K562 (cell line): Measurements from ENCODE around the gene TMEM214. TPM values are rescaled to one million over a fixed set of nuclear protein-coding genes. Genes with fewer than 3 reads are reported as not detected.

ENCODE experiments used
- ATAC-seq: fragments of 200-7000 bp; cut with Tn5 transposase; 3 replicates; pipeline ENCODE4 v1.9.1; 2020; ENCODE audit warnings: moderate library complexity
- BruUV-seq: library from RNA; stranded (reverse); fragments of 400-500 nt; replicated peaks from 2 replicates; lab custom pipeline; 2021; lab: Mats Ljungman, UMichigan
- CTCF ChIA-PET: fragments of 300-600 bp; formaldehyde crosslinking; extraction: SDS; loops from one replicate; lab custom pipeline; 2021; ENCODE audit warnings: low intra/inter-chr PET ratio; lab: Yijun Ruan, JAX
- POLR2A ChIA-PET: fragments of 300-600, 350-650 bp; sonication (Branson Sonifier 250); formaldehyde crosslinking; extraction: SDS; loops from one replicate; lab custom pipeline; 2021; ENCODE audit warnings: antibody characterized with exemption, inconsistent platforms; lab: Yijun Ruan, JAX
- DNase-seq, 4 experiments: peaks; one replicate each; pipeline versions ENCODE4 v3.0.0 to v3.0.0-alpha.2; 2011 to 2018; ENCODE audit warnings: low spot score in 3 of 4, mixed read lengths in 3 of 4; ENCODE audit errors: extremely low read depth in 1 of 4
- FAIRE-seq: peaks from 2 replicates; lab custom pipeline; 2011; peaks lifted over from hg19 to GRCh38; lab: Jason Lieb, UNC
- H2AFZ ChIP-seq: 2 replicates; pipeline ENCODE4 v1.6.0; 2011; ENCODE audit warnings: low read depth, low read length, control low read depth, inconsistent platforms
- H3K27ac ChIP-seq: fragments of 200-600 bp; 3 replicates; pipeline ENCODE4 v1.8.0; 2011; ENCODE audit warnings: low read depth, mild to moderate bottlenecking, control low read depth, inconsistent platforms, low read length, moderate library complexity, mixed read lengths; ENCODE audit errors: extremely low read depth
- H3K27me3 ChIP-seq, 2 experiments: fragments of 300-600 bp in 1 of 2; 2 replicates in 1 of 2; 3 replicates in 1 of 2; pipeline versions ENCODE4 v1.6.0 to v1.8.0; 2011; ENCODE audit warnings: inconsistent platforms in 2 of 2, low read length in 2 of 2, mild to moderate bottlenecking in 1 of 2, mixed read lengths in 1 of 2, moderate library complexity in 1 of 2; ENCODE audit not compliant: control insufficient read depth in 2 of 2, insufficient read depth in 2 of 2
- H3K36me3 ChIP-seq: fragments of 300-600 bp; 3 replicates; pipeline ENCODE4 v1.8.0; 2011; ENCODE audit warnings: mild to moderate bottlenecking, low read length, inconsistent platforms; ENCODE audit not compliant: control insufficient read depth, insufficient read depth
- H3K4me1 ChIP-seq, 2 experiments: fragments of 200-600 bp in 1 of 2; replicated peaks in 1 of 2; 2 replicates in 1 of 2; 3 replicates in 1 of 2; pipeline versions ENCODE4 v1.5.1 to v1.8.0; 2011; ENCODE audit warnings: inconsistent platforms in 2 of 2, low read length in 2 of 2, mild to moderate bottlenecking in 1 of 2, mixed read lengths in 1 of 2, moderate library complexity in 1 of 2; ENCODE audit not compliant: control insufficient read depth in 2 of 2, insufficient read depth in 2 of 2
- H3K4me2 ChIP-seq: 2 replicates; pipeline ENCODE4 v1.6.1; 2011; ENCODE audit warnings: low read length, control low read depth, inconsistent platforms, mixed read lengths; ENCODE audit not compliant: insufficient read depth
- H3K4me3 ChIP-seq: fragments of 200-600 bp; sonication (generic), shearing (Covaris generic); 2 replicates; pipeline ENCODE4 v1.5.1; 2016; ENCODE audit warnings: control low read depth, inconsistent platforms
- H3K79me2 ChIP-seq: fragments of 200-600 bp; 3 replicates; pipeline ENCODE4 v1.8.0; 2011; ENCODE audit warnings: low read length, inconsistent platforms; ENCODE audit not compliant: control insufficient read depth, insufficient read depth
- H3K9ac ChIP-seq, 2 experiments: 2 replicates each; pipeline versions ENCODE4 v1.6.0 to v1.6.1; 2011; ENCODE audit warnings: low read depth in 2 of 2, low read length in 2 of 2, control low read depth in 1 of 2, inconsistent platforms in 1 of 2, mild to moderate bottlenecking in 1 of 2, mixed read lengths in 1 of 2; ENCODE audit not compliant: insufficient read depth in 1 of 2
- H3K9me1 ChIP-seq: one replicate; pipeline ENCODE4 v1.6.0; 2011; ENCODE audit warnings: inconsistent platforms, mild to moderate bottlenecking, low read length, moderate library complexity; ENCODE audit not compliant: control insufficient read depth, insufficient read depth
- H3K9me3 ChIP-seq: replicated peaks from 2 replicates; pipeline ENCODE4 v1.5.1; 2011; ENCODE audit warnings: low read depth, low read length, inconsistent platforms; ENCODE audit not compliant: control insufficient read depth, insufficient read depth
- H4K20me1 ChIP-seq: replicated peaks from 2 replicates; pipeline ENCODE4 v1.6.1; 2011; ENCODE audit warnings: low read length, inconsistent platforms, mixed read lengths; ENCODE audit not compliant: control insufficient read depth, insufficient read depth
- ILF3 ChIP-seq: fragments of 450-650 bp; IDR thresholded peaks from 2 replicates; pipeline ENCODE4 v1.6.1; 2018; ENCODE audit warnings: antibody characterized with exemption, mild to moderate bottlenecking, moderate library complexity, borderline replicate concordance
- MIER1 ChIP-seq: fragments of 450-650 bp; IDR thresholded peaks from 2 replicates; pipeline ENCODE4 v1.6.1; 2016; ENCODE audit warnings: antibody characterized with exemption, mild to moderate bottlenecking, low read depth
- PHB ChIP-seq: fragments of 250-450 bp; sonication (Bioruptor Pico); IDR thresholded peaks from 2 replicates; pipeline ENCODE4 v1.5.0; 2021
- RBM34 ChIP-seq: fragments of 200-400 bp; formaldehyde crosslinking; IDR thresholded peaks from 2 replicates; pipeline ENCODE4 v1.6.1; 2018; ENCODE audit warnings: low read length, borderline replicate concordance; ENCODE audit not compliant: insufficient read depth
- SMAD3 ChIP-seq: fragments of 450-650 bp; formaldehyde crosslinking; conservative IDR thresholded peaks from 2 replicates; pipeline ENCODE4 v1.4.0; 2020; ENCODE audit warnings: mild to moderate bottlenecking
- SRF ChIP-seq, 2 experiments: fragments of 250-450, 450-650 bp in 1 of 2; sonication (Bioruptor Pico) in 1 of 2; sonication (generic) in 1 of 2; formaldehyde crosslinking; IDR thresholded peaks; 2 replicates each; pipeline versions ENCODE4 v1.5.0 to v1.5.1; 2020 to 2022; ENCODE audit warnings: mild to moderate bottlenecking in 1 of 2, missing genetic modification reagents in 1 of 2
- ZFX ChIP-seq: sonication (generic); formaldehyde crosslinking; IDR thresholded peaks from 2 replicates; pipeline ENCODE4 v1.8.0; 2022; ENCODE audit warnings: mild to moderate bottlenecking, missing genetic modification reagents, moderate library complexity
- ZNF212 ChIP-seq: fragments of 450-650 bp; formaldehyde crosslinking; IDR thresholded peaks from 2 replicates; pipeline ENCODE4 v1.4.0; 2020; ENCODE audit warnings: mild to moderate bottlenecking
- ZNF384 ChIP-seq: IDR thresholded peaks from 2 replicates; pipeline ENCODE4 v1.6.1; 2012; ENCODE audit warnings: low read depth, low read length, improper control_type of control experiment
- ZNF586 ChIP-seq: fragments of 450-650 bp; formaldehyde crosslinking; conservative IDR thresholded peaks from 2 replicates; pipeline ENCODE4 v1.4.0; 2020; ENCODE audit warnings: mild to moderate bottlenecking, moderate library complexity
- ZNF589 ChIP-seq: fragments of 200-800 bp; sonication (Bioruptor generic); IDR thresholded peaks from 2 replicates; pipeline ENCODE4 v1.6.1; 2016; ENCODE audit warnings: low read depth, missing genetic modification characterization, missing compliant biosample characterization
- ZNF780A ChIP-seq: fragments of 250-450 bp; sonication (Bioruptor Pico); IDR thresholded peaks from 2 replicates; pipeline ENCODE4 v1.5.0; 2021; ENCODE audit warnings: mild to moderate bottlenecking
- WGBS: fragments of 100-300 bp; shearing (Covaris generic); methylation state at CpG from one replicate; pipeline ENCODE4 v1.1.6; 2016; ENCODE audit warnings: low coverage, mixed read lengths; ENCODE audit not compliant: insufficient coverage; ENCODE audit errors: missing lambda C conversion rate; 5-methylcytosine and 5-hydroxymethylcytosine counted together
- in situ Hi-C: fragments of 300-500 bp; cut with MboI; formaldehyde crosslinking; loops from 4 replicates; pipeline ENCODE4 v1.15.0; 2018; ENCODE audit warnings: inconsistent platforms, mixed read lengths
- intact Hi-C: fragments of 100-400 bp; cut with micrococcal nuclease; formaldehyde crosslinking; loops from 2 replicates; pipeline ENCODE4 v1.14.2; 2022
- polyA plus RNA-seq, 8 experiments: library from polyadenylated mRNA; depleted of rRNA in 4 of 8; stranded (reverse) in 5 of 8; unstranded in 3 of 8; fragments of >200 nt; fragmentation: Nextera tagmentation in 2 of 8; fragmentation: Illumina TruSeq in 1 of 8; extraction: Ambion mirVana in 2 of 8; extraction: Trizol in 1 of 8; gene quantifications; 2 replicates each; pipeline versions ENCODE4 v1.2.1 to v1.2.3, GENCODE V29; 2011 to 2014; ENCODE audit warnings: inconsistent platforms in 1 of 8, missing spikeins in 1 of 8
- total RNA-seq, 7 experiments: library from RNA; depleted of rRNA in 6 of 7; stranded (reverse); fragments of >200 nt in 6 of 7; fragmentation: Illumina TruSeq in 2 of 7; extraction: Trizol in 2 of 7; gene quantifications; 2 replicates each; pipeline versions ENCODE4 v1.2.1 to v1.2.3, GENCODE V29; 2011 to 2021; ENCODE audit warnings: low replicate concordance in 1 of 7
- TF ChIP-seq, protein P1 (sequence below): fragments of 450-650 bp; formaldehyde crosslinking; IDR thresholded peaks from 2 replicates; pipeline ENCODE4 v1.4.0; 2022; ENCODE audit warnings: missing genetic modification characterization
- TF ChIP-seq, protein P2 (sequence below): fragments of 450-650 bp; IDR thresholded peaks from 2 replicates; pipeline ENCODE4 v1.6.1; 2017; ENCODE audit warnings: antibody characterized with exemption, mild to moderate bottlenecking

TMEM214 gene
- total and polyA plus RNA-seq, 9 of the 15 experiments (the other 6 are each of a cell fraction or from before 2014, with no cell fraction given) = 11.4 to 81.4 (median 44.1) TPM

DNA sequence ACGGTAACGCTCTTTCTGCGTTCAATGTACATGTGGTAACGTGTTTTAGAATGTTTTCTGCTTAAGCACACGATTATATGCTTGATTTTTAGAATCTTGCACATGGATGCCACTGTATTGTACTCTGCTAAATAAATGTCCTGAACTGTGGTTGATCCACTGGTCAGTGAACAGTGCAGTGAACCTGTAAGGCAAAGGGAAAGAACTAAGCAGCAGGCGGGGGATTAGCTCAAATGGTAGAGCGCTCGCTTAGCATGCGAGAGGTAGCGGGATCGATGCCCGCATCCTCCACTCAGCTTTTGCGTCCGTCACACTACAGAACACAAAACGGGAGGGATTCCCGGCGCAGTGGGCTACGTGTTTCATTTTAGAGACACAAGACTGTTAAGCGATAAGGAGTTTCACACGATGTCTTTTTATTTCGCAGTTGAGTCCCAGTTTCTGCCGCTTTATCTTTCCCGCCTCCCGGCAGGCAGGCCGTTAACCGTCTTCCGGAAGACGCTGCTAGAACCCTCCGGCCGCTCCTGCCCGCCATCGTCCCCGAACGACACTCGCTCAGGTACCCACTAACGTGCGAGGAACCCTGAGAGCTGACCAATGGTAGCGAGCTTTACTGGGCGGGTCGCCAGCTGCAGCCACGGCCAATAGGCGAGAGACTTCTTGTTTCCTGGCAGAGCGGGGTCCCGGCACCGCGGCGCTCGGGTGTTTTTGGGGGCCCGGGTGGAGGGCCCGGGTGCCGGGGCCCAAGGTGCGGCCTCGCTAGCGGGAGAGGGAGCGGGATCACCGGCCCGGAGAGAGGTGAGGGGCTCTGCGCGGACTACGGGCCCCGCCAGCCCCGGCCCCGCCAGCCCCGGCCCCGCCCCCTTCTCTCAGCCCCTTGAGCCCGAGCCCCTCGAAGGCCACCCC lies 18.5 kb downstream of the TMEM214 start, which contains the start of gene AGBL5:
Gene AGBL5, plus strand, starts transcription at position 673 of the 906 bp plus-strand sequence. CDS start 1,291 bp downstream, outside the sequence.
- H4K20me1 ChIP-seq = no peaks in the 10 kb centered on the region; the same call in 1 of the 2 replicates
- DNase-seq = peak; percentile 96 to 100 (median 100)
- peaks cover 38% of the 10 kb centered on the region; the same call in 2 of the 3 replicates for H3K36me3 ChIP-seq
- H3K4me2 ChIP-seq = peak within 1 kb of the TSS; percentile 98
- H3K27me3 ChIP-seq = no peaks in the 10 kb centered on the region
- H3K9me3 ChIP-seq = no peaks in the 10 kb centered on the region
- H3K4me1 ChIP-seq = peaks cover 15 to 30% of the 10 kb centered on the region in 2 experiments; a peak in 4 of 5 replicates
- ChIA-PET CTCF (interaction anchor here (1.0 kb wide), 1 partner anchor 36 kb away, joined by 4 read pairs; the partner anchor contains the start of gene KHK), POLR2A (interaction anchor here (0.6 to 10.5 kb wide), 14 partner anchors 9 to 252 kb away, joined by 3 to 112 read pairs (median 6); partner anchors contain the start of genes OST4 and TMEM214)
- H3K4me3 ChIP-seq = peak within 1 kb of the TSS; percentile 84
- peak within 1 kb of the TSS; percentile 85 to 95 for H3K9ac ChIP-seq
- in situ Hi-C loops (no loop called here), intact Hi-C loops (loop anchor here (2.0 kb wide), 2 partner anchors 18 to 30 kb away; partner anchors contain the start of gene TMEM214)
- FAIRE-seq = peak; percentile 85
- BruUV-seq = no TSS peak
- WGBS = 1% methylated on average over 40 of the region's 67 CpGs
- peak; percentile 91 for ATAC-seq
- peak within 1 kb of the TSS; percentile 92 for H2AFZ ChIP-seq
- 0 out of 3 replicates have a peak, but pooled peaks cover 5% of the 10 kb centered on the region for H3K79me2 ChIP-seq
- H3K9me1 ChIP-seq = no peaks in the 10 kb centered on the region
- peak within 1 kb of the TSS; percentile 95 for H3K27ac ChIP-seq
- TF ChIP-seq ZFX (CRISPR knock-in tag) = peak; percentile 45; the same call in 1 of the 2 replicates
- no peak for TF ChIP-seq ZNF384
- no peak for TF ChIP-seq ZNF586
- TF ChIP-seq ZNF780A (CRISPR knock-in tag) = no peak
- TF ChIP-seq MIER1 = no peak
- 0 out of 2 replicates have a peak, but pooled peaks have one; percentile 67 for TF ChIP-seq PHB
- TF ChIP-seq, protein P1, sequence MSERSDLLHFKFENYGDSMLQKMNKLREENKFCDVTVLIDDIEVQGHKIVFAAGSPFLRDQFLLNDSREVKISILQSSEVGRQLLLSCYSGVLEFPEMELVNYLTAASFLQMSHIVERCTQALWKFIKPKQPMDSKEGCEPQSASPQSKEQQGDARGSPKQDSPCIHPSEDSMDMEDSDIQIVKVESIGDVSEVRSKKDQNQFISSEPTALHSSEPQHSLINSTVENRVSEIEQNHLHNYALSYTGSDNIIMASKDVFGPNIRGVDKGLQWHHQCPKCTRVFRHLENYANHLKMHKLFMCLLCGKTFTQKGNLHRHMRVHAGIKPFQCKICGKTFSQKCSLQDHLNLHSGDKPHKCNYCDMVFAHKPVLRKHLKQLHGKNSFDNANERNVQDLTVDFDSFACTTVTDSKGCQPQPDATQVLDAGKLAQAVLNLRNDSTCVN (CRISPR knock-in tag) = peak; percentile 12; the same call in 1 of the 2 replicates
- TF ChIP-seq, protein P2, sequence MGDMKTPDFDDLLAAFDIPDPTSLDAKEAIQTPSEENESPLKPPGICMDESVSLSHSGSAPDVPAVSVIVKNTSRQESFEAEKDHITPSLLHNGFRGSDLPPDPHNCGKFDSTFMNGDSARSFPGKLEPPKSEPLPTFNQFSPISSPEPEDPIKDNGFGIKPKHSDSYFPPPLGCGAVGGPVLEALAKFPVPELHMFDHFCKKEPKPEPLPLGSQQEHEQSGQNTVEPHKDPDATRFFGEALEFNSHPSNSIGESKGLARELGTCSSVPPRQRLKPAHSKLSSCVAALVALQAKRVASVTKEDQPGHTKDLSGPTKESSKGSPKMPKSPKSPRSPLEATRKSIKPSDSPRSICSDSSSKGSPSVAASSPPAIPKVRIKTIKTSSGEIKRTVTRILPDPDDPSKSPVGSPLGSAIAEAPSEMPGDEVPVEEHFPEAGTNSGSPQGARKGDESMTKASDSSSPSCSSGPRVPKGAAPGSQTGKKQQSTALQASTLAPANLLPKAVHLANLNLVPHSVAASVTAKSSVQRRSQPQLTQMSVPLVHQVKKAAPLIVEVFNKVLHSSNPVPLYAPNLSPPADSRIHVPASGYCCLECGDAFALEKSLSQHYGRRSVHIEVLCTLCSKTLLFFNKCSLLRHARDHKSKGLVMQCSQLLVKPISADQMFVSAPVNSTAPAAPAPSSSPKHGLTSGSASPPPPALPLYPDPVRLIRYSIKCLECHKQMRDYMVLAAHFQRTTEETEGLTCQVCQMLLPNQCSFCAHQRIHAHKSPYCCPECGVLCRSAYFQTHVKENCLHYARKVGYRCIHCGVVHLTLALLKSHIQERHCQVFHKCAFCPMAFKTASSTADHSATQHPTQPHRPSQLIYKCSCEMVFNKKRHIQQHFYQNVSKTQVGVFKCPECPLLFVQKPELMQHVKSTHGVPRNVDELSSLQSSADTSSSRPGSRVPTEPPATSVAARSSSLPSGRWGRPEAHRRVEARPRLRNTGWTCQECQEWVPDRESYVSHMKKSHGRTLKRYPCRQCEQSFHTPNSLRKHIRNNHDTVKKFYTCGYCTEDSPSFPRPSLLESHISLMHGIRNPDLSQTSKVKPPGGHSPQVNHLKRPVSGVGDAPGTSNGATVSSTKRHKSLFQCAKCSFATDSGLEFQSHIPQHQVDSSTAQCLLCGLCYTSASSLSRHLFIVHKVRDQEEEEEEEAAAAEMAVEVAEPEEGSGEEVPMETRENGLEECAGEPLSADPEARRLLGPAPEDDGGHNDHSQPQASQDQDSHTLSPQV = peak; percentile 91
- TF ChIP-seq ZNF589 (CRISPR knock-in tag) = no peak; the same call in 1 of the 2 replicates
- TF ChIP-seq ZNF212 (CRISPR knock-in tag) = no peak
- TF ChIP-seq SRF (CRISPR knock-in tag; IDR thresholded peaks at IDR 0.05) = no peak; a peak in 1 of 4 replicates
- TF ChIP-seq RBM34 = no peak
- TF ChIP-seq SMAD3 (CRISPR knock-in tag) = peak; percentile 77
- no peak; the same call in 1 of the 2 replicates for TF ChIP-seq ILF3
